ENCODE measurements around the gene TAS2R50.
A peak's percentile ranks its signal among the peaks of the same experiment; 100 is the strongest.

The TAS2R50 gene

DNA sequence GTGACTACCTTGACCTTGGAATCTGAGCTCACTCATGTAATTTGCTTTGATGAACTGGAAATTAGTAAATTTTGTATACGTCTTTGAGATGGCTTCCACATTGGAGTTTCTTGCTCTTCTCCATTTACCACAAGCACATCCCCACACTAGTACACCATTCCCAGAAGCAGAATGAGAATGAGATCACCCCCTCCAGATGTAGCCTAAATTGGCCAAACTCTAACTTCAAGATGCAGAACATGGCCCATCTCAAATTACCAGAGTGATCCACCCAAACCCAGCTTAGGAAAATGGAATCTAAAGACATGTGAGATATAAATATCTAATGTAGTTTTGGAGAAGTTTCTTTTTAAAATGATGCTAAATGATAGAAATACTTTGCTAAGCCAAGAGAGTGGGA is 20.9 kb upstream of the TAS2R50 start:
- no peak for FAIRE-seq

DNA sequence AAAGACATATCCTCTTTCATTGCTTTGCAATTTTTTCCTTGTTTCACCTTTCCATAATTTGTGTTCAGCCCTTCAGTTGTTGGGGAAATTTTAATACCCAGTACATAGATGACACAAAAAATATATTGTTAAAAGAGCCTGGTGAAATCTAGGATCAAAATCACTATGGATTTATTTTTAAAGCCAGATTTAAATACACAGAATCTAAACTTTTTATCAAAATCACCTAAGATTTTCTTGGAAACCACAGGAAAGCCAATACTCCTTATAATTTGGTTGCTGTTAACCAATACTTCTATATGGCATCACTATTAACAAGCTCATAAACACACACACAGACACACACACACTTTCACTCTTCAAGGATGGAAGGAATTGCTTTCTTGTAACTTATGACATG is 11.5 kb upstream of the TAS2R50 start, which contains the start of gene TAS2R20:
TSS of gene TAS2R20 (minus strand) at position 101 of the 400 bp plus-strand sequence. CDS start 429 bp downstream, outside the sequence.
- FAIRE-seq (no peak), DNase-seq (ENCODE audit: insufficient read length, low spot score) (no peak)
- TF ChIP-seq POLR2A (IDR thresholded peaks at IDR 0.05; ENCODE audit: low read depth, low read length) (no peak), POU2F2 (IDR thresholded peaks at IDR 0.05; ENCODE audit: low read depth, low read length) (no peak)

More for the DNA sequence above, 20.9 kb upstream of the TAS2R50 start:
- TF ChIP-seq PAX5 (IDR thresholded peaks at IDR 0.05; ENCODE audit: insufficient read depth, low read length, severe bottlenecking) = no peak
- DNase-seq (ENCODE audit: insufficient read length, low spot score) = no peak

DNA sequence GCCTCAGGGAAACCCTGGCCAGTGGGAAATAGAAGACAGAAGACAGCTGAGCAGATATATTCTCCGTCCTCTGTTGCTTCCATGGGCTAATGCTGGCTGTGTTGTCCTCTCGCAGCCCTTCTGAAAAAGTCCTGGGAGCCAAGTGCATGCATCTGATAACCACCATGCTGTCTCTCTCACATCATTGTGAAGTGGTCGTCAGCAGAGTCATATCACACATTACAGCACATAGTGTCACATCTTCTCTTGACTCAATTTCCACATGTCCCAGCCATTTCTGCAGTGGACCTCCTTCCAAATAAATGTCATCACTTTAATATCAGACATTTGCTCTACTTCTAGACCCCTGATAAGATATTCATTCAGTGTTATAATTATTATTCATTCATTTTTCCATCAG is 7.6 kb upstream of the TAS2R50 start:
- no peak for TF ChIP-seq SPI1 (IDR thresholded peaks at IDR 0.05; ENCODE audit: low read depth, low read length)
- no peak for TF ChIP-seq PAX5 (IDR thresholded peaks at IDR 0.05; ENCODE audit: insufficient read depth, low read length, severe bottlenecking)
- DNase-seq (ENCODE audit: insufficient read length, low spot score) (no peak), FAIRE-seq (no peak)

DNA sequence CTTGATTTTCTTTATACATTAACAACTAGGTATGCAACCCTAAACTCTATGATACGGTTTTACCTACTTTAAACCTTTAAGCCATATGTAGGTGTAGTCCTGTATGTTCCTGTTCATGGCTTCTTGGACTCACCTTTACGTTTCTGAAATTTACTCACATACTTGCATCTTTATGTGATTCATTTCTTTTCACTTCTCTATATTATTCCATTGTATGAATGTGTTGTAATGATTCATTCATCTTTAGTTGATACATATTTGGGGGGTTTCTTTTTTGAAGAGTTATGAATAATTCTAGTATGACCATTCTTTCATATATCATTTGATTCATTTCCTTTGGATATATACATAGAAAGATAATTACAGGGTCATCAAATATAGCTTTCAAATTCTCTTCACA is 2.4 kb upstream of the TAS2R50 start:
- FAIRE-seq (no peak), DNase-seq (ENCODE audit: insufficient read length, low spot score) (no peak)
- TF ChIP-seq PAX5 (IDR thresholded peaks at IDR 0.05; ENCODE audit: insufficient read depth, low read length, severe bottlenecking) (no peak), TAF1 (IDR thresholded peaks at IDR 0.05; ENCODE audit: low read depth, low read length) (no peak), POLR2AphosphoS5 (IDR thresholded peaks at IDR 0.05; ENCODE audit: low read depth, low read length) (no peak), SPI1 (IDR thresholded peaks at IDR 0.05; ENCODE audit: low read depth, low read length) (no peak), POLR2A (IDR thresholded peaks at IDR 0.05; ENCODE audit: low read depth, low read length) (no peak), POU2F2 (IDR thresholded peaks at IDR 0.05; ENCODE audit: low read depth, low read length) (no peak)

DNA sequence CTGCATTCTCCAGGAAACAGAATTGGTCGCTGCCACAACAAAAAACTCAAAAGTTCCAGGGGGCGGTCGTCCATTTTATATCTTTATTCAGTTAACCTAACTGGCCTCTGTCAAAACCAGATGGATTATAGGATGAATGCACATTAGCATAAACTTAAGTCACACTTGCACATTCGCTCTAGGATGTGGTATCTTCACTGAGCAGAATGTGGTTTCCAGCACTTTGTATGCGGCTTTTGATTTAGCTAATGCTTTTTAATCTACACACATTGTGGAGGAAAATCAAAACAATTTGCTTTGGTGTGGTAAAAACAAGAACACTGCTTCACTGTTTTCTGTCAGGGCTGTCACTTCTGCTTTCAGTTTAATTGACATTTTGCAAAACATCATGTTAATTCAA is 4.5 kb downstream of the TAS2R50 start:
- DNase-seq (ENCODE audit: insufficient read length, low spot score) (no peak), FAIRE-seq (no peak)
- TF ChIP-seq SPI1 (IDR thresholded peaks at IDR 0.05; ENCODE audit: low read depth, low read length) (peak; percentile 45; the same call in 1 of the 2 replicates), POLR2A (IDR thresholded peaks at IDR 0.05; ENCODE audit: low read depth, low read length) (no peak)

DNA sequence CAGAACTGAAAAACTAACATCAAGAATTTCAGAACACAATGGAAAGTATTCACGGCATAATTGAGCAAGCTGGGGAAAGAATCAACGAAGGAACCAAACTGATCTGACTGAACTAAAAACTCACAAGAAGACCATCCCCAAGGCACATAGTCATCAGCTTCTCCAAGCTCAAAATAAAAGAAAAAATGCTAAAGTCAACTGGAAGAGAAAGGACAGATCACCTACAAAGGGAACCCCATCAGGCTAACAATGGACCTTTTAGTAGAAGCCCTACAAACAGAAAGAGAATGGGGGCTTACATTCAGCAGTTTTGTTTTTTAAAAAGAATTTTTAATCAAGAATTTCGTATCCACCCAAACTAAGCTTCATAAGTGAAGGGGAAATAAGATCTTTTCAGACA is 11.7 kb downstream of the TAS2R50 start:
- TF ChIP-seq PAX5 (IDR thresholded peaks at IDR 0.05; ENCODE audit: insufficient read depth, low read length, severe bottlenecking) = no peak
- TF ChIP-seq POU2F2 (IDR thresholded peaks at IDR 0.05; ENCODE audit: low read depth, low read length) = no peak
- no peak for TF ChIP-seq POLR2A (IDR thresholded peaks at IDR 0.05; ENCODE audit: low read depth, low read length)
- no peak for TF ChIP-seq TAF1 (IDR thresholded peaks at IDR 0.05; ENCODE audit: low read depth, low read length)
- no peak for TF ChIP-seq POLR2AphosphoS5 (IDR thresholded peaks at IDR 0.05; ENCODE audit: low read depth, low read length)
- no peak for TF ChIP-seq SPI1 (IDR thresholded peaks at IDR 0.05; ENCODE audit: low read depth, low read length)
- FAIRE-seq (no peak), DNase-seq (ENCODE audit: insufficient read length, low spot score) (no peak)

DNA sequence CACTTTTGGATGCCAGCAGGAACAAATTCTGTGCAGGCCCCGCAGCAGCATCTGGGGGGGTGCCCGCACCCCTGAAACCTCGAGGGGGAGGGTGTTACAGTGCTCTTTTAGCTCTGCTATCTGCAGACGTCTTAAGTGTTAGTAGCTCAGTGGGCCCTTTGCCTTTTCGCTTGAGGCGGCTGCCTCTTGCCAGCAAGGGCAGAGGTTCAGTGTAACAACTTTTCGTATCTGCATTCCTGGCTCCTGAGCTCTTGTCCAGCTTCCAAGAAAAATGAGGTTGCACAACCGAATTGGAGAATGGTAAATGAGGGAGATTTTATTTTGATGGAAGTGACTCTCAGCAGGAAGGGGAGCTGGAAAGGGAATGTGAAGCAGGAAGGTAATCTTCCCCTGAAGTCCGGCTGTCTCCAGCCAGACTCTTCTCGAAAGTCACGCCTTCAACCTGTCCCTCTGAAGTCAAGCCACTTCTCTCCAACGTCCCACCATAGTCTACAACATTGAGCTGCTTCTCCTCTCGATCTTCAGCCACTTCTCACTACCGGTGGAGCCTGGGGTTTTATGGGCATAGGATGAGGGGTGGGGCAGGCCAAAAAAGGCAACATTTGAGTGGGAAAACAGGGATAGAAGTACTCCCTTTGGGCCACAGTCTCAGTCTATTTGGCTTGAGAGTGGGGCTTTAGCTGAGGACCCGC is 17.8 kb downstream of the TAS2R50 start:
- DNase-seq (ENCODE audit: insufficient read length, low spot score) (no peak), FAIRE-seq (no peak)
- TF ChIP-seq PAX5 (IDR thresholded peaks at IDR 0.05; ENCODE audit: insufficient read depth, low read length, severe bottlenecking) (no peak), SPI1 (IDR thresholded peaks at IDR 0.05; ENCODE audit: low read depth, low read length) (no peak), POU2F2 (IDR thresholded peaks at IDR 0.05; ENCODE audit: low read depth, low read length) (no peak), POLR2AphosphoS5 (IDR thresholded peaks at IDR 0.05; ENCODE audit: low read depth, low read length) (no peak), POLR2A (IDR thresholded peaks at IDR 0.05; ENCODE audit: low read depth, low read length) (no peak)

DNA sequence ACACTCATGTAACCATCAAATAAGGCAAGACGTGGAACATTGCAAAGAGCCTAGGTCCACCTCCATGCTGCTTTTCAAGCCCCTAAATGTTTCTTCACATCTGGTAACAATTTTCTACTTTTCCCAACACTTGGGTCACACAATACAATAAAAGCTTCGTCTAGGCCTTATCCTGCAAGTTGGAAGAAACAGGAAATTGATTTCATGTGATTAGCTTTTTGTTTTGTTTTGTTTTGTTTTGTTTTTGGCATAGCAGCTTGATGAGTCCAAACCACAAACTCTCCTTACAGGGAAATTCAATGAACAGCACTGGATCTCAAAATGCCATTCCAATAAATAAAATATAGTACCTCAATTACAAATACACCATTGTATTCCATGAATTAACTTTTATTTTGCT is 19.3 kb downstream of the TAS2R50 start:
- DNase-seq (ENCODE audit: insufficient read length, low spot score) = no peak
- TF ChIP-seq TAF1 (IDR thresholded peaks at IDR 0.05; ENCODE audit: low read depth, low read length) (no peak), POU2F2 (IDR thresholded peaks at IDR 0.05; ENCODE audit: low read depth, low read length) (no peak), PAX5 (IDR thresholded peaks at IDR 0.05; ENCODE audit: insufficient read depth, low read length, severe bottlenecking) (no peak), POLR2A (IDR thresholded peaks at IDR 0.05; ENCODE audit: low read depth, low read length) (no peak), POLR2AphosphoS5 (IDR thresholded peaks at IDR 0.05; ENCODE audit: low read depth, low read length) (no peak), SPI1 (IDR thresholded peaks at IDR 0.05; ENCODE audit: low read depth, low read length) (no peak)
- FAIRE-seq = no peak

DNA sequence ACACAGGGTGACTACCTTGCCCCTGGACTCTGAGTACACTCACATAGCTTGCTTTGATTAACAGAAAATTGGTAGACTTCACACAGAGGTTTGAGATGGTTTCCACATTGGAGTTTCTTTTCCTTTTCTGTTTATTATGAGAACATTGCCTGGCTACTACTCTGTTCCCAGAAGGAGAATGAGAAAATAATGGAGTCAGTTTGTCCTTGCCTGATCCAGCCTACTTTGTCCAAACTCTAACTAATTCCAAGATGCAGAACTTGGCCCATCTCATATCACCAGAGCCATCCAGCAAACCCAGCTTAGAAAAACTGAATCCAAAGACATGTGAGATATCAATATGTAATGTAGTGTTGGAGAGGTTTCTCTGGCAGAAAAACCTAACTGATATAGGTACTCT is 20.4 kb downstream of the TAS2R50 start:
- DNase-seq (ENCODE audit: insufficient read length, low spot score) (no peak), FAIRE-seq (no peak)
- TF ChIP-seq PAX5 (IDR thresholded peaks at IDR 0.05; ENCODE audit: insufficient read depth, low read length, severe bottlenecking) (no peak), POU2F2 (IDR thresholded peaks at IDR 0.05; ENCODE audit: low read depth, low read length) (no peak), TAF1 (IDR thresholded peaks at IDR 0.05; ENCODE audit: low read depth, low read length) (no peak), SPI1 (IDR thresholded peaks at IDR 0.05; ENCODE audit: low read depth, low read length) (no peak), POLR2A (IDR thresholded peaks at IDR 0.05; ENCODE audit: low read depth, low read length) (no peak), POLR2AphosphoS5 (IDR thresholded peaks at IDR 0.05; ENCODE audit: low read depth, low read length) (no peak)

DNA sequence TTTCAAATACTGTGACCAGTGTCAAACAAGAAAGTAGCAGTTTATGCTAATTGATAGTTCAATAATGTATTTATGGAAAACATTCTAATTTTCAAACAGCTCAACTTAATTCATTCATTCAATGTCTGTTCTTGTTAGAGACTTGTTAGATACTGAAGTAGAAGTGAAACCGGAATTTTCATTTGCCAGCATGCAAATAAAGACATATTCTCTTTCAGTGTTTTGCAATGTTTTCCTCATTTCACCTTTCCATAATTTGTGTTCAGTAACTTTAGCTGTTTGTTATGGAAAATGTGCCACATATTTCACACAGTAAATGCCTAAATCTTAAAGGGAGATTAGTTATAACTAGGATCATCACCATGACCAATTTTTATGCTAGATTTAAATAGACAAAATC is 21.2 kb downstream of the TAS2R50 start:
- FAIRE-seq (peak; percentile 60), DNase-seq (ENCODE audit: insufficient read length, low spot score) (no peak)

More for the DNA sequence above, 21.2 kb downstream of the TAS2R50 start:
- TF ChIP-seq POLR2AphosphoS5 (IDR thresholded peaks at IDR 0.05; ENCODE audit: low read depth, low read length) (no peak), PAX5 (IDR thresholded peaks at IDR 0.05; ENCODE audit: insufficient read depth, low read length, severe bottlenecking) (no peak), POU2F2 (IDR thresholded peaks at IDR 0.05; ENCODE audit: low read depth, low read length) (no peak), TAF1 (IDR thresholded peaks at IDR 0.05; ENCODE audit: low read depth, low read length) (no peak), SPI1 (IDR thresholded peaks at IDR 0.05; ENCODE audit: low read depth, low read length) (no peak), POLR2A (IDR thresholded peaks at IDR 0.05; ENCODE audit: low read depth, low read length) (no peak)

Data from GM12891 (cell line).